Cardiac muscle cell (in vitro differentiated cells and primary cell): ENCODE data around the gene HGS. TPM values are rescaled to one million over a fixed set of nuclear protein-coding genes. Genes with fewer than 3 reads are reported as not detected.

Source experiments
- DNase-seq, 2 donors: peaks; one replicate each; pipeline versions ENCODE4 v3.0.0 to v3.0.0-alpha.2; 2010 to 2017; ENCODE audit warnings: low read depth in 1 of 2, low spot score in 1 of 2
- H3K27ac ChIP-seq: fragments of 200-600 bp; sonication (generic); 2 replicates; pipeline ENCODE4 v1.5.1; 2016
- H3K27me3 ChIP-seq: fragments of 200-600 bp; sonication (generic); 2 replicates; pipeline ENCODE4 v1.6.0; 2016; ENCODE audit warnings: control low read depth
- H3K36me3 ChIP-seq: fragments of 200-600 bp; sonication (generic); 2 replicates; pipeline ENCODE4 v1.5.1; 2016; ENCODE audit warnings: control low read depth
- H3K4me1 ChIP-seq: fragments of 200-600 bp; sonication (generic); 2 replicates; pipeline ENCODE4 v1.8.1; 2017; ENCODE audit warnings: low read depth, mild to moderate bottlenecking, mixed run types
- H3K4me3 ChIP-seq: fragments of 200-600 bp; sonication (generic); 2 replicates; pipeline ENCODE4 v1.5.1; 2016; ENCODE audit warnings: mild to moderate bottlenecking
- H3K9me3 ChIP-seq: fragments of 200-600 bp; sonication (generic); 2 replicates; pipeline ENCODE4 v1.5.1; 2017; ENCODE audit warnings: low read depth, mild to moderate bottlenecking, control low read depth
- polyA plus RNA-seq: library from polyadenylated mRNA; unstranded; fragments of >200 nt; fragmentation: Nextera tagmentation; extraction: Ambion mirVana; gene quantifications from 2 replicates; pipeline ENCODE4 v1.2.1, GENCODE V29; 2016
- total RNA-seq: library from RNA; depleted of rRNA; stranded (reverse); fragments of >200 nt; gene quantifications from 2 replicates; pipeline ENCODE4 v1.2.3, GENCODE V29; 2016
- TF ChIP-seq, protein P1 (sequence below): IDR thresholded peaks from 2 replicates; pipeline ENCODE4 v1.5.1; 2012; ENCODE audit warnings: low read depth, mild to moderate bottlenecking, low read length

HGS gene
- total and polyA plus RNA-seq, 2 experiments from 2014 or later = 107 to 109 TPM

DNA sequence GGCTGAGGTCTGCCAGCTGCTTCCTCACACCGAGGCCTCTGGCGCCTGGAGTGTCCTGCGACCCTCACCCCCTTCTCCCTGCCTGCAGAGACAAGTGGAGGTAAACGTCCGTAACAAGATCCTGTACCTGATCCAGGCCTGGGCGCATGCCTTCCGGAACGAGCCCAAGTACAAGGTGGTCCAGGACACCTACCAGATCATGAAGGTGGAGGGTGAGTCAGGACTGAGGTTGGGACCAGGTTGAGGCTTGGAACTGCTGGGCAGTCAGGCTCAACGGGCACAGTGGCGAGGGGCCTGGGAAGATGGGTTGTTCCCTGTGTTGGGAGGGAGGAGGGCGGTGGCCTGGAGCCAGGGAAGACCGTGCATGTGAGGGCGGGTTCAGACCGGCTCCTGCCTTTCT lies 4.8 kb downstream of the HGS start:
- no peaks in the 10 kb centered on the region for H3K9me3 ChIP-seq
- TF ChIP-seq, protein P1, sequence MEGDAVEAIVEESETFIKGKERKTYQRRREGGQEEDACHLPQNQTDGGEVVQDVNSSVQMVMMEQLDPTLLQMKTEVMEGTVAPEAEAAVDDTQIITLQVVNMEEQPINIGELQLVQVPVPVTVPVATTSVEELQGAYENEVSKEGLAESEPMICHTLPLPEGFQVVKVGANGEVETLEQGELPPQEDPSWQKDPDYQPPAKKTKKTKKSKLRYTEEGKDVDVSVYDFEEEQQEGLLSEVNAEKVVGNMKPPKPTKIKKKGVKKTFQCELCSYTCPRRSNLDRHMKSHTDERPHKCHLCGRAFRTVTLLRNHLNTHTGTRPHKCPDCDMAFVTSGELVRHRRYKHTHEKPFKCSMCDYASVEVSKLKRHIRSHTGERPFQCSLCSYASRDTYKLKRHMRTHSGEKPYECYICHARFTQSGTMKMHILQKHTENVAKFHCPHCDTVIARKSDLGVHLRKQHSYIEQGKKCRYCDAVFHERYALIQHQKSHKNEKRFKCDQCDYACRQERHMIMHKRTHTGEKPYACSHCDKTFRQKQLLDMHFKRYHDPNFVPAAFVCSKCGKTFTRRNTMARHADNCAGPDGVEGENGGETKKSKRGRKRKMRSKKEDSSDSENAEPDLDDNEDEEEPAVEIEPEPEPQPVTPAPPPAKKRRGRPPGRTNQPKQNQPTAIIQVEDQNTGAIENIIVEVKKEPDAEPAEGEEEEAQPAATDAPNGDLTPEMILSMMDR = no peak
- peaks cover 29% of the 10 kb centered on the region for H3K36me3 ChIP-seq
- H3K4me1 ChIP-seq = peaks cover 8% of the 10 kb centered on the region
- no peak for DNase-seq
- H3K27me3 ChIP-seq = no peaks in the 10 kb centered on the region
- no peak overlapping the region for H3K4me3 ChIP-seq
- H3K27ac ChIP-seq = no peak overlapping the region

DNA sequence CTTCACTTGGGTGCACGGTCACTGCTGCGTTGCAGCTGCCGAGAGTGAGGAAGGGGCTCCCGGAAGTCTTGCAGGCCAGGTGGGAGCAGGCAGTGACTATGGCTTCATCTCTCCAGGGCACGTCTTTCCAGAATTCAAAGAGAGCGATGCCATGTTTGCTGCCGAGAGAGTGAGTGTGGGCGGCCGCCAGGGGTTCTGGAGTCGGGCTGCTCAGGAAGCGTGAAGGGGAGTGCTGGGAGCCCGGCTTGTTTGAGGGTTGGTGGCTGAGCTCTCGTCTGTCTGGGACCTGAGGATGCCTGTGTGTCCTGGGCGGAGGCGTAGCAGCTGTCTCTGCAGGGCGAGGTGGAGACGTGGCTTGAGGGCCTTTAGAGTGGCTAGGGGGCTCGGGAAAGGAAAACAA lies 6.3 kb downstream of the HGS start:
- no peaks in the 10 kb centered on the region for H3K9me3 ChIP-seq
- H3K36me3 ChIP-seq = peaks cover 35% of the 10 kb centered on the region
- H3K4me1 ChIP-seq = peaks cover 2% of the 10 kb centered on the region
- DNase-seq = no peak
- H3K27ac ChIP-seq = no peak overlapping the region
- no peaks in the 10 kb centered on the region for H3K27me3 ChIP-seq
- TF ChIP-seq, protein P1 = no peak
- H3K4me3 ChIP-seq = no peak overlapping the region

DNA sequence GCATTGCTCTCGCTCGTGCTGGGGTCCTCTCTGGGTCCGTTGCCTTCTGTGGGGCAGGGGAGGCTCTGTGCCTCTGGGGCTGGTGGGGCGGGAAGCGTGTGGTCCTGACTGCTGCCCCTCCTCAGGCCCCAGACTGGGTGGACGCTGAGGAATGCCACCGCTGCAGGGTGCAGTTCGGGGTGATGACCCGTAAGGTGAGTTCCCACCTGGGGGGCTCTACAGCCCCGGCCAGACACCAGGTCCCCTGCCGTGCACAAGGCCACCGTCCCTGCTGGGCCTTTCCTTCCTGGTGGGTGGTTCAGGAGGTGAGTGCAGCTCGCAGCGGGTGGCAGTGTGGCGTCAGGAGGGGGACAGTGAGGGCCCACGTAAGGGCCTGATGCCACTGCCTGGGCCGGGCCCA lies 6.7 kb downstream of the HGS start:
- Histone ChIP-seq H3K4me3 (no peak overlapping the region), H3K9me3 (no peaks in the 10 kb centered on the region), H3K27ac (no peak overlapping the region), H3K4me1 (no peaks in the 10 kb centered on the region), H3K27me3 (no peaks in the 10 kb centered on the region), H3K36me3 (peaks cover 39% of the 10 kb centered on the region)
- DNase-seq = no peak
- TF ChIP-seq, protein P1 = no peak

DNA sequence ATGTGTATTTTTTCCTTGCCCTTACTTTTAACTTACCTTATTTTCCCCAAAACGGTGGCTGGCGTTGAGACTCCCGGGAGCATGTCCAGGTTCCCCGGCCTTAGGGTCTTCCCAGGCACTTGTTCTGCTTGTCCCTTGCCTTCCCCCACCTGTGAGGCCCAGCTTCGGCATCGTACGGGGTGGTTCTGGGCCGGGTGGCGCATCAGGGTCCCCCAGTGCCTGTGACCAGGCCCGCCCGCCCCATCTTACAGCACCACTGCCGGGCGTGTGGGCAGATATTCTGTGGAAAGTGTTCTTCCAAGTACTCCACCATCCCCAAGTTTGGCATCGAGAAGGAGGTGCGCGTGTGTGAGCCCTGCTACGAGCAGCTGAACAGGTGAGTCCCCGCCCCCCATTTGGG lies 7.4 kb downstream of the HGS start:
- Histone ChIP-seq H3K36me3 (peaks cover 40% of the 10 kb centered on the region), H3K4me3 (no peak overlapping the region)

DNA sequence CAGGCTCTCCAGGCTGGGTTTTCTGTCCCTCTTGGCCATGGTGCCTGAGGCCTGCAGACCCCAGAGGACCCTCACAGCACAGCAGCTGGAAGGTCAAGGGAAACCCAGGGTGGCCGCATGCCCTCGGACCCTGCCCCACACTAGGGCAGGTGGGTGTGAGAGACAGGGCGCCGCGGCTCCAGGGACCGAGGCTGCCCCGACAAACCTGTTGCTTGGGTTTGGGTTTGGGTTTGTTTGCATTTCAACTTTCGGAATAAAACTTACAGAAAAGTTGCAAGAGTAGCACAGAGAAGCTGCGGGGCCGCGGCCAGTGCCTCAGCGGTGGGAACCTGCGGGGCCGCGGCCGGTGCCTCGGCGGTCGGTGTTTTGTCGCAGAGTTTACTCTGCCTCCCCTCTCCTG lies 7.8 kb downstream of the HGS start:
- peaks cover 40% of the 10 kb centered on the region for H3K36me3 ChIP-seq

More for the DNA sequence above, 7.4 kb downstream of the HGS start:
- Histone ChIP-seq H3K27me3 (no peaks in the 10 kb centered on the region), H3K4me1 (no peaks in the 10 kb centered on the region), H3K9me3 (no peaks in the 10 kb centered on the region), H3K27ac (no peak overlapping the region)
- TF ChIP-seq, protein P1 = no peak
- DNase-seq = no peak

More for the DNA sequence above, 7.8 kb downstream of the HGS start:
- DNase-seq = no peak
- Histone ChIP-seq H3K4me1 (no peaks in the 10 kb centered on the region), H3K4me3 (no peak overlapping the region), H3K27me3 (no peaks in the 10 kb centered on the region), H3K27ac (no peak overlapping the region), H3K9me3 (no peaks in the 10 kb centered on the region)
- TF ChIP-seq, protein P1 = no peak
